Activated CD8-positive, alpha-beta memory T cell treated with anti-CD3 and anti-CD28 coated beads, Interleukin-2, amount 10 ng/mL, durations not matched to agents 7 days and 5 days (primary cell): Measurements from ENCODE around the gene PLXDC2. TPM values are rescaled to one million over a fixed set of nuclear protein-coding genes. Genes with fewer than 3 reads are reported as not detected.

Experiments used
- ATAC-seq: fragments of 150-1000 bp; cut with Tn5 transposase; one replicate; pipeline ENCODE4 v1.10.0; 2021; ENCODE audit warnings: moderate library complexity
- CTCF ChIA-PET: fragments of 350-600 bp; sonication (Branson Sonifier 250); formaldehyde crosslinking; loops from one replicate; lab custom pipeline; 2021; ENCODE audit warnings: antibody characterized with exemption; lab: Charles Lee
- DNase-seq: peaks from one replicate; pipeline ENCODE4 v3.0.0-alpha.2; 2020
- H3K27ac Mint-ChIP-seq: one replicate; pipeline ENCODE4 v1.8.0; 2021; ENCODE audit warnings: mild to moderate bottlenecking, mixed read lengths
- H3K27me3 Mint-ChIP-seq: one replicate; pipeline ENCODE4 v1.8.0; 2021; ENCODE audit warnings: mixed read lengths
- H3K36me3 Mint-ChIP-seq: one replicate; pipeline ENCODE4 v1.8.0; 2021; ENCODE audit warnings: mild to moderate bottlenecking, mixed read lengths
- H3K4me1 Mint-ChIP-seq: one replicate; pipeline ENCODE4 v1.8.0; 2021; ENCODE audit warnings: mixed read lengths
- H3K4me3 Mint-ChIP-seq: one replicate; pipeline ENCODE4 v1.8.0; 2021; ENCODE audit warnings: mild to moderate bottlenecking, moderate library complexity, mixed read lengths
- H3K9me3 Mint-ChIP-seq: one replicate; pipeline ENCODE4 v1.8.0; 2022; ENCODE audit warnings: low read depth, mixed read lengths
- total RNA-seq, 2 experiments: library from RNA; stranded (reverse); gene quantifications; one replicate each; pipeline ENCODE4 v1.2.3, GENCODE V29; 2021

PLXDC2 gene
- total RNA-seq, 2 experiments from 2014 or later, result 0.05 TPM; not detected in 1

- CTCF ChIA-PET, result no interaction called here
- Mint-ChIP-seq H3K9me3 (peaks cover 2% of the 10 kb centered on the region), H3K36me3 (no peaks in the 10 kb centered on the region), H3K27me3 (no peaks in the 10 kb centered on the region), H3K4me3 (no peak overlapping the region), H3K27ac (no peak overlapping the region), H3K4me1 (no peaks in the 10 kb centered on the region)
- ATAC-seq (no peak), DNase-seq (no peak)
Observed at GRCh38 chr10:19824381-19825342, 8.4 kb downstream of the PLXDC2 start.

- no peak for DNase-seq
- no peak overlapping the region for H3K27ac Mint-ChIP-seq
Observed at GRCh38 chr10:19825700-19826099, 9.5 kb downstream of the PLXDC2 start.

GRCh38 chr10:19826712-19827111, 10.5 kb downstream of the PLXDC2 start:
- no peak for ATAC-seq
- DNase-seq, result no peak
- Mint-ChIP-seq H3K27me3 (no peaks in the 10 kb centered on the region), H3K27ac (no peak overlapping the region), H3K9me3 (peaks cover 5% of the 10 kb centered on the region), H3K4me1 (no peaks in the 10 kb centered on the region), H3K4me3 (no peak overlapping the region), H3K36me3 (no peaks in the 10 kb centered on the region)
- CTCF ChIA-PET, result no interaction called here

More at GRCh38 chr10:19825700-19826099, 9.5 kb downstream of the PLXDC2 start:
- Mint-ChIP-seq H3K4me1 (no peaks in the 10 kb centered on the region), H3K9me3 (peaks cover 2% of the 10 kb centered on the region), H3K27me3 (no peaks in the 10 kb centered on the region), H3K36me3 (no peaks in the 10 kb centered on the region), H3K4me3 (no peak overlapping the region)
- CTCF ChIA-PET, result no interaction called here
- ATAC-seq, result no peak

GRCh38 chr10:19828278-19829049, 12.2 kb downstream of the PLXDC2 start:
- Mint-ChIP-seq H3K27ac (no peak overlapping the region), H3K9me3 (peaks cover 8% of the 10 kb centered on the region), H3K27me3 (no peaks in the 10 kb centered on the region), H3K4me3 (no peak overlapping the region), H3K36me3 (no peaks in the 10 kb centered on the region), H3K4me1 (no peaks in the 10 kb centered on the region)
- ATAC-seq (no peak), DNase-seq (no peak)
- CTCF ChIA-PET, result no interaction called here

GRCh38 chr10:19832699-19833098, 16.5 kb downstream of the PLXDC2 start:
- CTCF ChIA-PET, result no interaction called here
- Mint-ChIP-seq H3K36me3 (no peaks in the 10 kb centered on the region), H3K4me1 (no peaks in the 10 kb centered on the region), H3K27ac (no peak overlapping the region), H3K27me3 (no peaks in the 10 kb centered on the region), H3K4me3 (no peak overlapping the region), H3K9me3 (peaks cover 19% of the 10 kb centered on the region)
- ATAC-seq, result no peak
- no peak for DNase-seq

- no peaks in the 10 kb centered on the region for H3K27me3 Mint-ChIP-seq
- H3K4me1 Mint-ChIP-seq, result no peaks in the 10 kb centered on the region
- no peak overlapping the region for H3K4me3 Mint-ChIP-seq
- no peak overlapping the region for H3K27ac Mint-ChIP-seq
- CTCF ChIA-PET, result no interaction called here
- DNase-seq (no peak), ATAC-seq (no peak)
- H3K36me3 Mint-ChIP-seq, result no peaks in the 10 kb centered on the region
- peaks cover 19% of the 10 kb centered on the region for H3K9me3 Mint-ChIP-seq
Observed at GRCh38 chr10:19833170-19833824, 17.1 kb downstream of the PLXDC2 start.

- Mint-ChIP-seq H3K4me3 (no peak overlapping the region), H3K9me3 (peaks cover 17% of the 10 kb centered on the region), H3K27ac (no peak overlapping the region), H3K27me3 (no peaks in the 10 kb centered on the region), H3K4me1 (no peaks in the 10 kb centered on the region), H3K36me3 (no peaks in the 10 kb centered on the region)
- no peak for DNase-seq
- CTCF ChIA-PET, result no interaction called here
- no peak for ATAC-seq
Observed at GRCh38 chr10:19835952-19836351, 19.7 kb downstream of the PLXDC2 start.

GRCh38 chr10:19839090-19839489, 22.9 kb downstream of the PLXDC2 start:
- ATAC-seq (no peak), DNase-seq (no peak)
- H3K27ac Mint-ChIP-seq, result no peak overlapping the region
- no peak overlapping the region for H3K4me3 Mint-ChIP-seq
- peaks cover 11% of the 10 kb centered on the region for H3K9me3 Mint-ChIP-seq
- no peaks in the 10 kb centered on the region for H3K36me3 Mint-ChIP-seq
- no peaks in the 10 kb centered on the region for H3K27me3 Mint-ChIP-seq
- CTCF ChIA-PET, result no interaction called here
- H3K4me1 Mint-ChIP-seq, result no peaks in the 10 kb centered on the region

- Mint-ChIP-seq H3K27ac (no peak overlapping the region), H3K36me3 (no peaks in the 10 kb centered on the region), H3K27me3 (no peaks in the 10 kb centered on the region), H3K4me3 (no peak overlapping the region), H3K4me1 (no peaks in the 10 kb centered on the region), H3K9me3 (peaks cover 11% of the 10 kb centered on the region)
- DNase-seq (no peak), ATAC-seq (no peak)
- CTCF ChIA-PET, result no interaction called here
Observed at GRCh38 chr10:19839552-19839951, 23.3 kb downstream of the PLXDC2 start.

- Mint-ChIP-seq H3K4me1 (no peaks in the 10 kb centered on the region), H3K27ac (no peak overlapping the region), H3K36me3 (no peaks in the 10 kb centered on the region), H3K9me3 (peaks cover 3% of the 10 kb centered on the region), H3K4me3 (no peak overlapping the region), H3K27me3 (no peaks in the 10 kb centered on the region)
- no peak for ATAC-seq
- no peak for DNase-seq
- CTCF ChIA-PET, result no interaction called here
Observed at GRCh38 chr10:19840776-19841175, 24.5 kb downstream of the PLXDC2 start.

- Mint-ChIP-seq H3K4me3 (no peak overlapping the region), H3K36me3 (no peaks in the 10 kb centered on the region), H3K4me1 (no peaks in the 10 kb centered on the region), H3K27ac (no peak overlapping the region), H3K9me3 (peaks cover 6% of the 10 kb centered on the region), H3K27me3 (no peaks in the 10 kb centered on the region)
- ATAC-seq (no peak), DNase-seq (no peak)
- CTCF ChIA-PET, result no interaction called here
Observed at GRCh38 chr10:19843487-19843886, 27.3 kb downstream of the PLXDC2 start.

- Mint-ChIP-seq H3K9me3 (peaks cover 6% of the 10 kb centered on the region), H3K36me3 (no peaks in the 10 kb centered on the region), H3K27me3 (no peaks in the 10 kb centered on the region), H3K27ac (no peak overlapping the region), H3K4me1 (no peaks in the 10 kb centered on the region), H3K4me3 (no peak overlapping the region)
- ATAC-seq (no peak), DNase-seq (no peak)
- CTCF ChIA-PET, result no interaction called here
Observed at GRCh38 chr10:19845503-19846368, 29.5 kb downstream of the PLXDC2 start.

- ATAC-seq (no peak), DNase-seq (no peak)
- CTCF ChIA-PET, result no interaction called here
- Mint-ChIP-seq H3K27ac (no peak overlapping the region), H3K9me3 (peaks cover 5% of the 10 kb centered on the region), H3K4me3 (no peak overlapping the region), H3K36me3 (no peaks in the 10 kb centered on the region), H3K4me1 (no peaks in the 10 kb centered on the region), H3K27me3 (no peaks in the 10 kb centered on the region)
Observed at GRCh38 chr10:19847321-19847720, 31.1 kb downstream of the PLXDC2 start.
